Measurements from ENCODE around the gene FAM20C. TPM values are rescaled to one million over a fixed set of nuclear protein-coding genes. Genes with fewer than 3 reads are reported as not detected.

Gene FAM20C
- total RNA-seq, 1 donor from 2014 or later = 0.11 TPM

DNA sequence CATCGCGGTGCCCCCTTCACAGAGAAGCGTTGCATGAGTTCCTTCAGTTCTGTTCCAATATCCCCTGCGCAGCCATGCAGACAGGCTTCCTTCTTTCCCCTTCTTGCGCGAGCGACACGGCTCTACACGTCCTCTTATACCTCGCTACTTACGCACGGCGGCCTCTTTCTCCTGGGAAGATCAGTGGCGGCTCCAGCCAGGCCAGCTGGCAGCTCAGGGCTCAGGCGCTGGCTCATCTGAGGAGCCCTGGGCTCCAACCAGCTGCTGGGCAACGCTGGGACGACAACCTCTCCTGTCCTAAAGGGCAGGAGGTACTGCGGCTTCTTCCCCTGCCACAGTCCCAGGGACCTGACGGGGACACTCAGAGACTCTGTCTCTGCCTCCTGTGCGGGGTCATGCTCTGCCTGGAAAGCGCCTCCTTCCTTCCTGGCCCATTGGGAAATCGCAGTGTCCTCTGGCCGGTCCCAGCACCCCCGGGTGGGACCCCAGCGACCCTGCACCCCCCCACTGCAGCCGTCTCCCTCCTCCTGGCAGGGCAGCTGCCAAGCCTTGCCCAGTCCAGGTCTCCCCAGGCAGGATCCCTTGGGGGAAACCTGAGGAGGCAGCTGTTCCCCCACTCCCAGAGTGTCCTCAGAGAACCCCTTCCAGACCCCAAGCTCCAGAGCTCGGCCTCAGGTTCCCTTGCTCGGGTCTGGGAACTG lies 5.0 kb upstream of the FAM20C start:
- Mint-ChIP-seq H3K4me1 (peaks cover 3% of the 10 kb centered on the region), H3K4me3 (no peak overlapping the region), H3K9me3 (no peaks in the 10 kb centered on the region), H3K27me3 (peaks cover 27% of the 10 kb centered on the region), H3K36me3 (ENCODE audit: low read depth) (no peaks in the 10 kb centered on the region), H3K27ac (no peak overlapping the region)
- no peak for ATAC-seq (ENCODE audit: low read depth)
- ChIA-PET CTCF (no interaction called here), POLR2A (no interaction called here)
- TF ChIP-seq, protein P1, sequence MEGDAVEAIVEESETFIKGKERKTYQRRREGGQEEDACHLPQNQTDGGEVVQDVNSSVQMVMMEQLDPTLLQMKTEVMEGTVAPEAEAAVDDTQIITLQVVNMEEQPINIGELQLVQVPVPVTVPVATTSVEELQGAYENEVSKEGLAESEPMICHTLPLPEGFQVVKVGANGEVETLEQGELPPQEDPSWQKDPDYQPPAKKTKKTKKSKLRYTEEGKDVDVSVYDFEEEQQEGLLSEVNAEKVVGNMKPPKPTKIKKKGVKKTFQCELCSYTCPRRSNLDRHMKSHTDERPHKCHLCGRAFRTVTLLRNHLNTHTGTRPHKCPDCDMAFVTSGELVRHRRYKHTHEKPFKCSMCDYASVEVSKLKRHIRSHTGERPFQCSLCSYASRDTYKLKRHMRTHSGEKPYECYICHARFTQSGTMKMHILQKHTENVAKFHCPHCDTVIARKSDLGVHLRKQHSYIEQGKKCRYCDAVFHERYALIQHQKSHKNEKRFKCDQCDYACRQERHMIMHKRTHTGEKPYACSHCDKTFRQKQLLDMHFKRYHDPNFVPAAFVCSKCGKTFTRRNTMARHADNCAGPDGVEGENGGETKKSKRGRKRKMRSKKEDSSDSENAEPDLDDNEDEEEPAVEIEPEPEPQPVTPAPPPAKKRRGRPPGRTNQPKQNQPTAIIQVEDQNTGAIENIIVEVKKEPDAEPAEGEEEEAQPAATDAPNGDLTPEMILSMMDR (IDR thresholded peaks at IDR 0.05) = no peak
- intact Hi-C loops (cut with micrococcal nuclease) = no loop called here
- DNase-seq = no peak

DNA sequence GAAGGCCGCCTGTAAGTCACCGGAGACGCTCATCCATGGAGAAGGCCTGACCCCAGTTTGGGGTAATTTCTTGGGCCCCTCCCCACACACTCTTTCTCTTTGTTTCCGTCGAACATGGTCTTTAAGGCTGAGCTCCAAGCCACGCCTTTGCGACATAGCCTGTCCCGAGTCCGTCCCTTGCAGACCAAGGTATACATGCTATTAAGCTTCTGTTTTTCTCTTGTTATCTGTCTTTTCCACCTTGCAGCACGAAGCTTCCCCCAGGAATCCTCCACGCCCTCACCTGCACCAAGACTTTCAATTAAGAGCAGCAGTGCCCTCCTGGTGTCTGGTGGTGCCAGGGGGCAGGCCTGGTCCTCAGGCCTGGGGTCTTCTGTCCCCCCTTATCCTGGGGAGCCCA lies 4.2 kb upstream of the FAM20C start:
- ChIA-PET POLR2A (no interaction called here), CTCF (no interaction called here)
- no peak overlapping the region for H3K27ac Mint-ChIP-seq
- intact Hi-C loops (cut with micrococcal nuclease) = no loop called here
- H3K9me3 Mint-ChIP-seq = no peaks in the 10 kb centered on the region
- TF ChIP-seq, protein P1 (IDR thresholded peaks at IDR 0.05) = no peak
- H3K36me3 Mint-ChIP-seq (ENCODE audit: low read depth) = no peaks in the 10 kb centered on the region
- DNase-seq (no peak), ATAC-seq (ENCODE audit: low read depth) (no peak)
- H3K4me1 Mint-ChIP-seq = peaks cover 3% of the 10 kb centered on the region
- no peak overlapping the region for H3K4me3 Mint-ChIP-seq
- H3K27me3 Mint-ChIP-seq = peaks cover 27% of the 10 kb centered on the region

- ChIA-PET CTCF (no interaction called here), POLR2A (no interaction called here)
- TF ChIP-seq, protein P1 (IDR thresholded peaks at IDR 0.05) = no peak
- intact Hi-C loops (cut with micrococcal nuclease) = no loop called here
- Mint-ChIP-seq H3K4me1 (peaks cover 3% of the 10 kb centered on the region), H3K4me3 (no peak overlapping the region), H3K27me3 (peaks cover 28% of the 10 kb centered on the region), H3K27ac (no peak overlapping the region), H3K9me3 (no peaks in the 10 kb centered on the region), H3K36me3 (ENCODE audit: low read depth) (no peaks in the 10 kb centered on the region)
- ATAC-seq (ENCODE audit: low read depth) (no peak), DNase-seq (no peak)
Observed at GRCh38 chr7:188727-189500, 3.5 kb upstream of the FAM20C start.

- intact Hi-C loops (cut with micrococcal nuclease) = no loop called here
- peaks cover 32% of the 10 kb centered on the region for H3K27me3 Mint-ChIP-seq
- TF ChIP-seq, protein P1 (IDR thresholded peaks at IDR 0.05) = no peak
- no peak for DNase-seq
- H3K36me3 Mint-ChIP-seq (ENCODE audit: low read depth) = no peaks in the 10 kb centered on the region
- H3K9me3 Mint-ChIP-seq = no peaks in the 10 kb centered on the region
- H3K4me3 Mint-ChIP-seq = no peak overlapping the region
- POLR2A ChIA-PET = no interaction called here
- peaks cover 5% of the 10 kb centered on the region for H3K4me1 Mint-ChIP-seq
- no peak overlapping the region for H3K27ac Mint-ChIP-seq
- CTCF ChIA-PET = no interaction called here
- ATAC-seq (ENCODE audit: low read depth) = no peak
Observed at GRCh38 chr7:189719-190118, 2.7 kb upstream of the FAM20C start.

- no peak for ATAC-seq (ENCODE audit: low read depth)
- no peak overlapping the region for H3K27ac Mint-ChIP-seq
- ChIA-PET CTCF (no interaction called here), POLR2A (no interaction called here)
- H3K4me3 Mint-ChIP-seq = no peak overlapping the region
- TF ChIP-seq, protein P1 (IDR thresholded peaks at IDR 0.05) = no peak
- H3K36me3 Mint-ChIP-seq (ENCODE audit: low read depth) = no peaks in the 10 kb centered on the region
- no peak for DNase-seq
- intact Hi-C loops (cut with micrococcal nuclease) = no loop called here
- H3K27me3 Mint-ChIP-seq = peaks cover 35% of the 10 kb centered on the region
- no peaks in the 10 kb centered on the region for H3K9me3 Mint-ChIP-seq
- H3K4me1 Mint-ChIP-seq = peaks cover 5% of the 10 kb centered on the region
Observed at GRCh38 chr7:190196-190595, 2.2 kb upstream of the FAM20C start.
